Measurements from ENCODE around the gene CAPN15. TPM values are rescaled to one million over a fixed set of nuclear protein-coding genes. Genes with fewer than 3 reads are reported as not detected.
A peak's percentile ranks its signal among the peaks of the same experiment; 100 is the strongest.

CAPN15 gene
- total and polyA plus RNA-seq, 9 of the 15 experiments (the other 6 are each of a cell fraction or from before 2014, with no cell fraction given) = 0.62 to 111 (median 14.2) TPM

DNA sequence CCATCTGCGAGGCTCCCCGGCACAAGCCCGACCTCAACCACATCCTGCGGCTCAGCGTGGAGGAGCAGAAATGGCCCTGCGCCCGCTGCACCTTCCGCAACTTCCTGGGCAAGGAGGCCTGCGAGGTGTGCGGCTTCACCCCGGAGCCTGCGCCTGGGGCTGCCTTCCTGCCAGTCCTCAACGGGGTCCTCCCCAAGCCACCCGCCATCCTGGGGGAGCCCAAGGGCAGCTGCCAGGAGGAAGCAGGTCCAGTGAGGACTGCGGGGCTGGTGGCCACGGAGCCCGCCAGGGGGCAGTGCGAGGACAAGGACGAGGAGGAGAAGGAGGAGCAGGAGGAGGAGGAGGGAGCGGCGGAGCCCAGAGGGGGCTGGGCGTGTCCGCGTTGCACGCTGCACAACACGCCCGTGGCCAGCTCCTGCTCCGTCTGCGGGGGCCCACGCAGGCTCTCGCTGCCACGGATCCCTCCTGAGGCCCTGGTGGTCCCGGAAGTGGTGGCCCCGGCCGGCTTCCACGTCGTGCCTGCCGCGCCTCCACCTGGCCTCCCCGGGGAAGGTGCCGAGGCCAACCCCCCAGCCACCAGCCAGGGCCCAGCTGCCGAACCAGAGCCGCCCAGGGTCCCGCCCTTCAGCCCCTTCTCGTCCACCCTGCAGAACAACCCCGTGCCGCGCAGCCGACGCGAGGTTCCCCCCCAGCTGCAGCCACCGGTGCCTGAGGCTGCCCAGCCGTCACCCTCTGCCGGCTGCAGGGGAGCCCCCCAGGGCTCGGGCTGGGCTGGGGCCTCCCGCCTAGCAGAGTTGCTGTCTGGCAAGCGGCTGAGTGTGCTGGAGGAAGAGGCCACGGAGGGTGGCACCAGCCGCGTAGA lies 19.6 kb downstream of the CAPN15 start (continued):
- TF ChIP-seq, protein P1, sequence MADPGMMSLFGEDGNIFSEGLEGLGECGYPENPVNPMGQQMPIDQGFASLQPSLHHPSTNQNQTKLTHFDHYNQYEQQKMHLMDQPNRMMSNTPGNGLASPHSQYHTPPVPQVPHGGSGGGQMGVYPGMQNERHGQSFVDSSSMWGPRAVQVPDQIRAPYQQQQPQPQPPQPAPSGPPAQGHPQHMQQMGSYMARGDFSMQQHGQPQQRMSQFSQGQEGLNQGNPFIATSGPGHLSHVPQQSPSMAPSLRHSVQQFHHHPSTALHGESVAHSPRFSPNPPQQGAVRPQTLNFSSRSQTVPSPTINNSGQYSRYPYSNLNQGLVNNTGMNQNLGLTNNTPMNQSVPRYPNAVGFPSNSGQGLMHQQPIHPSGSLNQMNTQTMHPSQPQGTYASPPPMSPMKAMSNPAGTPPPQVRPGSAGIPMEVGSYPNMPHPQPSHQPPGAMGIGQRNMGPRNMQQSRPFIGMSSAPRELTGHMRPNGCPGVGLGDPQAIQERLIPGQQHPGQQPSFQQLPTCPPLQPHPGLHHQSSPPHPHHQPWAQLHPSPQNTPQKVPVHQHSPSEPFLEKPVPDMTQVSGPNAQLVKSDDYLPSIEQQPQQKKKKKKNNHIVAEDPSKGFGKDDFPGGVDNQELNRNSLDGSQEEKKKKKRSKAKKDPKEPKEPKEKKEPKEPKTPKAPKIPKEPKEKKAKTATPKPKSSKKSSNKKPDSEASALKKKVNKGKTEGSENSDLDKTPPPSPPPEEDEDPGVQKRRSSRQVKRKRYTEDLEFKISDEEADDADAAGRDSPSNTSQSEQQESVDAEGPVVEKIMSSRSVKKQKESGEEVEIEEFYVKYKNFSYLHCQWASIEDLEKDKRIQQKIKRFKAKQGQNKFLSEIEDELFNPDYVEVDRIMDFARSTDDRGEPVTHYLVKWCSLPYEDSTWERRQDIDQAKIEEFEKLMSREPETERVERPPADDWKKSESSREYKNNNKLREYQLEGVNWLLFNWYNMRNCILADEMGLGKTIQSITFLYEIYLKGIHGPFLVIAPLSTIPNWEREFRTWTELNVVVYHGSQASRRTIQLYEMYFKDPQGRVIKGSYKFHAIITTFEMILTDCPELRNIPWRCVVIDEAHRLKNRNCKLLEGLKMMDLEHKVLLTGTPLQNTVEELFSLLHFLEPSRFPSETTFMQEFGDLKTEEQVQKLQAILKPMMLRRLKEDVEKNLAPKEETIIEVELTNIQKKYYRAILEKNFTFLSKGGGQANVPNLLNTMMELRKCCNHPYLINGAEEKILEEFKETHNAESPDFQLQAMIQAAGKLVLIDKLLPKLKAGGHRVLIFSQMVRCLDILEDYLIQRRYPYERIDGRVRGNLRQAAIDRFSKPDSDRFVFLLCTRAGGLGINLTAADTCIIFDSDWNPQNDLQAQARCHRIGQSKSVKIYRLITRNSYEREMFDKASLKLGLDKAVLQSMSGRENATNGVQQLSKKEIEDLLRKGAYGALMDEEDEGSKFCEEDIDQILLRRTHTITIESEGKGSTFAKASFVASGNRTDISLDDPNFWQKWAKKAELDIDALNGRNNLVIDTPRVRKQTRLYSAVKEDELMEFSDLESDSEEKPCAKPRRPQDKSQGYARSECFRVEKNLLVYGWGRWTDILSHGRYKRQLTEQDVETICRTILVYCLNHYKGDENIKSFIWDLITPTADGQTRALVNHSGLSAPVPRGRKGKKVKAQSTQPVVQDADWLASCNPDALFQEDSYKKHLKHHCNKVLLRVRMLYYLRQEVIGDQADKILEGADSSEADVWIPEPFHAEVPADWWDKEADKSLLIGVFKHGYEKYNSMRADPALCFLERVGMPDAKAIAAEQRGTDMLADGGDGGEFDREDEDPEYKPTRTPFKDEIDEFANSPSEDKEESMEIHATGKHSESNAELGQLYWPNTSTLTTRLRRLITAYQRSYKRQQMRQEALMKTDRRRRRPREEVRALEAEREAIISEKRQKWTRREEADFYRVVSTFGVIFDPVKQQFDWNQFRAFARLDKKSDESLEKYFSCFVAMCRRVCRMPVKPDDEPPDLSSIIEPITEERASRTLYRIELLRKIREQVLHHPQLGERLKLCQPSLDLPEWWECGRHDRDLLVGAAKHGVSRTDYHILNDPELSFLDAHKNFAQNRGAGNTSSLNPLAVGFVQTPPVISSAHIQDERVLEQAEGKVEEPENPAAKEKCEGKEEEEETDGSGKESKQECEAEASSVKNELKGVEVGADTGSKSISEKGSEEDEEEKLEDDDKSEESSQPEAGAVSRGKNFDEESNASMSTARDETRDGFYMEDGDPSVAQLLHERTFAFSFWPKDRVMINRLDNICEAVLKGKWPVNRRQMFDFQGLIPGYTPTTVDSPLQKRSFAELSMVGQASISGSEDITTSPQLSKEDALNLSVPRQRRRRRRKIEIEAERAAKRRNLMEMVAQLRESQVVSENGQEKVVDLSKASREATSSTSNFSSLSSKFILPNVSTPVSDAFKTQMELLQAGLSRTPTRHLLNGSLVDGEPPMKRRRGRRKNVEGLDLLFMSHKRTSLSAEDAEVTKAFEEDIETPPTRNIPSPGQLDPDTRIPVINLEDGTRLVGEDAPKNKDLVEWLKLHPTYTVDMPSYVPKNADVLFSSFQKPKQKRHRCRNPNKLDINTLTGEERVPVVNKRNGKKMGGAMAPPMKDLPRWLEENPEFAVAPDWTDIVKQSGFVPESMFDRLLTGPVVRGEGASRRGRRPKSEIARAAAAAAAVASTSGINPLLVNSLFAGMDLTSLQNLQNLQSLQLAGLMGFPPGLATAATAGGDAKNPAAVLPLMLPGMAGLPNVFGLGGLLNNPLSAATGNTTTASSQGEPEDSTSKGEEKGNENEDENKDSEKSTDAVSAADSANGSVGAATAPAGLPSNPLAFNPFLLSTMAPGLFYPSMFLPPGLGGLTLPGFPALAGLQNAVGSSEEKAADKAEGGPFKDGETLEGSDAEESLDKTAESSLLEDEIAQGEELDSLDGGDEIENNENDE (IDR thresholded peaks at IDR 0.05; ENCODE audit: low read depth, low read length) = no peak
- TF ChIP-seq MYNN (IDR thresholded peaks at IDR 0.05) (no peak), MYNN (CRISPR knock-in tag; IDR thresholded peaks at IDR 0.05) (no peak), SP1 (CRISPR knock-in tag; IDR thresholded peaks at IDR 0.05) (peak; percentile 46; the same call in 1 of the 2 replicates), RBM34 (IDR thresholded peaks at IDR 0.05; ENCODE audit: borderline replicate concordance, insufficient read depth, low read length) (no peak), NRF1 (conservative IDR thresholded peaks at IDR 0.05 in 1 of 2, IDR thresholded peaks at IDR 0.05 in 1 of 2) (no peak)
- TF ChIP-seq, protein P2, sequence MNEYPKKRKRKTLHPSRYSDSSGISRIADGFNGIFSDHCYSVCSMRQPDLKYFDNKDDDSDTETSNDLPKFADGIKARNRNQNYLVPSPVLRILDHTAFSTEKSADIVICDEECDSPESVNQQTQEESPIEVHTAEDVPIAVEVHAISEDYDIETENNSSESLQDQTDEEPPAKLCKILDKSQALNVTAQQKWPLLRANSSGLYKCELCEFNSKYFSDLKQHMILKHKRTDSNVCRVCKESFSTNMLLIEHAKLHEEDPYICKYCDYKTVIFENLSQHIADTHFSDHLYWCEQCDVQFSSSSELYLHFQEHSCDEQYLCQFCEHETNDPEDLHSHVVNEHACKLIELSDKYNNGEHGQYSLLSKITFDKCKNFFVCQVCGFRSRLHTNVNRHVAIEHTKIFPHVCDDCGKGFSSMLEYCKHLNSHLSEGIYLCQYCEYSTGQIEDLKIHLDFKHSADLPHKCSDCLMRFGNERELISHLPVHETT (CRISPR knock-in tag; conservative IDR thresholded peaks at IDR 0.05 in 1 of 2, IDR thresholded peaks at IDR 0.05 in 1 of 2) = no peak
- TF ChIP-seq, protein P3, sequence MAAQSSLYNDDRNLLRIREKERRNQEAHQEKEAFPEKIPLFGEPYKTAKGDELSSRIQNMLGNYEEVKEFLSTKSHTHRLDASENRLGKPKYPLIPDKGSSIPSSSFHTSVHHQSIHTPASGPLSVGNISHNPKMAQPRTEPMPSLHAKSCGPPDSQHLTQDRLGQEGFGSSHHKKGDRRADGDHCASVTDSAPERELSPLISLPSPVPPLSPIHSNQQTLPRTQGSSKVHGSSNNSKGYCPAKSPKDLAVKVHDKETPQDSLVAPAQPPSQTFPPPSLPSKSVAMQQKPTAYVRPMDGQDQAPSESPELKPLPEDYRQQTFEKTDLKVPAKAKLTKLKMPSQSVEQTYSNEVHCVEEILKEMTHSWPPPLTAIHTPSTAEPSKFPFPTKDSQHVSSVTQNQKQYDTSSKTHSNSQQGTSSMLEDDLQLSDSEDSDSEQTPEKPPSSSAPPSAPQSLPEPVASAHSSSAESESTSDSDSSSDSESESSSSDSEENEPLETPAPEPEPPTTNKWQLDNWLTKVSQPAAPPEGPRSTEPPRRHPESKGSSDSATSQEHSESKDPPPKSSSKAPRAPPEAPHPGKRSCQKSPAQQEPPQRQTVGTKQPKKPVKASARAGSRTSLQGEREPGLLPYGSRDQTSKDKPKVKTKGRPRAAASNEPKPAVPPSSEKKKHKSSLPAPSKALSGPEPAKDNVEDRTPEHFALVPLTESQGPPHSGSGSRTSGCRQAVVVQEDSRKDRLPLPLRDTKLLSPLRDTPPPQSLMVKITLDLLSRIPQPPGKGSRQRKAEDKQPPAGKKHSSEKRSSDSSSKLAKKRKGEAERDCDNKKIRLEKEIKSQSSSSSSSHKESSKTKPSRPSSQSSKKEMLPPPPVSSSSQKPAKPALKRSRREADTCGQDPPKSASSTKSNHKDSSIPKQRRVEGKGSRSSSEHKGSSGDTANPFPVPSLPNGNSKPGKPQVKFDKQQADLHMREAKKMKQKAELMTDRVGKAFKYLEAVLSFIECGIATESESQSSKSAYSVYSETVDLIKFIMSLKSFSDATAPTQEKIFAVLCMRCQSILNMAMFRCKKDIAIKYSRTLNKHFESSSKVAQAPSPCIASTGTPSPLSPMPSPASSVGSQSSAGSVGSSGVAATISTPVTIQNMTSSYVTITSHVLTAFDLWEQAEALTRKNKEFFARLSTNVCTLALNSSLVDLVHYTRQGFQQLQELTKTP (IDR thresholded peaks at IDR 0.05; ENCODE audit: low read depth in 1 of 2, partially characterized antibody in 2 of 2) = no peak

All from K562 (cell line).